ENCODE data around the gene ZBTB7B.

- TF ChIP-seq NFYB (IDR thresholded peaks at IDR 0.05; ENCODE audit: extremely low read depth, insufficient read length) (no peak), KAT7 (CRISPR knock-in tag; IDR thresholded peaks at IDR 0.05; ENCODE audit: borderline replicate concordance) (no peak), CHD2 (IDR thresholded peaks at IDR 0.05; ENCODE audit: low read depth, low read length) (no peak), CSDE1 (IDR thresholded peaks at IDR 0.05) (no peak), TEAD4 (IDR thresholded peaks at IDR 0.05; ENCODE audit: low read length) (no peak), TEAD4 (CRISPR knock-in tag; IDR thresholded peaks at IDR 0.05; ENCODE audit: borderline replicate concordance) (no peak), POLR2AphosphoS5 (IDR thresholded peaks at IDR 0.05; ENCODE audit: control insufficient read depth, insufficient read depth, low read depth, low read length) (no peak), FOS (IDR thresholded peaks at IDR 0.05; ENCODE audit: extremely low read depth, insufficient read length) (no peak), CCNT2 (IDR thresholded peaks at IDR 0.05; ENCODE audit: borderline replicate concordance, extremely low read depth, insufficient read length, low read depth, low read length) (no peak), HMG20A (CRISPR knock-in tag; conservative IDR thresholded peaks at IDR 0.05) (no peak), GTF2E2 (tag; IDR thresholded peaks at IDR 0.05) (no peak)
- TF ChIP-seq, protein P1, sequence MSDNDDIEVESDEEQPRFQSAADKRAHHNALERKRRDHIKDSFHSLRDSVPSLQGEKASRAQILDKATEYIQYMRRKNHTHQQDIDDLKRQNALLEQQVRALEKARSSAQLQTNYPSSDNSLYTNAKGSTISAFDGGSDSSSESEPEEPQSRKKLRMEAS (CRISPR knock-in tag; IDR thresholded peaks at IDR 0.05), result no peak
Measured at GRCh38 chr1:154998201-154998780, 4.3 kb upstream of the ZBTB7B start.

Data from K562 (cell line).